ENCODE measurements around the gene ANKRD63. TPM values are rescaled to one million over a fixed set of nuclear protein-coding genes. Genes with fewer than 3 reads are reported as not detected.
A peak's percentile ranks its signal among the peaks of the same experiment; 100 is the strongest.

Gene ANKRD63
- total and polyA plus RNA-seq, 9 of the 15 experiments (the other 6 are each of a cell fraction or from before 2014, with no cell fraction given), result 1.3 to 2.0 (median 1.8) TPM; not detected in 6

- no peak for TF ChIP-seq CBX8 (IDR thresholded peaks at IDR 0.05; ENCODE audit: borderline replicate concordance, extremely low read depth, low read depth, low read length, poor library complexity, severe bottlenecking)
- 0 out of 2 replicates have a peak, but pooled peaks have one; percentile 41 for TF ChIP-seq ZNF12 (CRISPR knock-in tag; IDR thresholded peaks at IDR 0.05)
- TF ChIP-seq, protein P1, sequence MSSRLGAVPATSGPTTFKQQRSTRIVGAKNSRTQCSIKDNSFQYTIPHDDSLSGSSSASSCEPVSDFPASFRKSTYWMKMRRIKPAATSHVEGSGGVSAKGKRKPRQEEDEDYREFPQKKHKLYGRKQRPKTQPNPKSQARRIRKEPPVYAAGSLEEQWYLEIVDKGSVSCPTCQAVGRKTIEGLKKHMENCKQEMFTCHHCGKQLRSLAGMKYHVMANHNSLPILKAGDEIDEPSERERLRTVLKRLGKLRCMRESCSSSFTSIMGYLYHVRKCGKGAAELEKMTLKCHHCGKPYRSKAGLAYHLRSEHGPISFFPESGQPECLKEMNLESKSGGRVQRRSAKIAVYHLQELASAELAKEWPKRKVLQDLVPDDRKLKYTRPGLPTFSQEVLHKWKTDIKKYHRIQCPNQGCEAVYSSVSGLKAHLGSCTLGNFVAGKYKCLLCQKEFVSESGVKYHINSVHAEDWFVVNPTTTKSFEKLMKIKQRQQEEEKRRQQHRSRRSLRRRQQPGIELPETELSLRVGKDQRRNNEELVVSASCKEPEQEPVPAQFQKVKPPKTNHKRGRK (tag; IDR thresholded peaks at IDR 0.05), result no peak
- TF ChIP-seq ZBTB43 (CRISPR knock-in tag; IDR thresholded peaks at IDR 0.05), result peak; percentile 60; the same call in 1 of the 2 replicates
- peak; percentile 72; the same call in 1 of the 2 replicates for TF ChIP-seq ETV5 (CRISPR knock-in tag; IDR thresholded peaks at IDR 0.05; ENCODE audit: low read depth)
- no peak for TF ChIP-seq PRMT5 (CRISPR knock-in tag; IDR thresholded peaks at IDR 0.05)
- 0 out of 2 replicates have a peak, but pooled peaks have one; percentile 34 for TF ChIP-seq MEF2D (tag; conservative IDR thresholded peaks at IDR 0.05; ENCODE audit: low read depth)
- peak; percentile 76; the same call in 1 of the 2 replicates for TF ChIP-seq CBFB (CRISPR knock-in tag; IDR thresholded peaks at IDR 0.05)
- no peak for TF ChIP-seq POLR2H (tag; IDR thresholded peaks at IDR 0.05; ENCODE audit: low read depth)
- TF ChIP-seq ZNF224 (CRISPR knock-in tag; IDR thresholded peaks at IDR 0.05), result no peak
- peak; percentile 92; the same call in 1 of the 2 replicates for TF ChIP-seq STAG1 (CRISPR knock-in tag; IDR thresholded peaks at IDR 0.05; ENCODE audit: borderline replicate concordance)
- no peak for TF ChIP-seq ID3 (CRISPR knock-in tag; IDR thresholded peaks at IDR 0.05)
- no peak for TF ChIP-seq ID3 (tag; IDR thresholded peaks at IDR 0.05)
- TF ChIP-seq, protein P2, sequence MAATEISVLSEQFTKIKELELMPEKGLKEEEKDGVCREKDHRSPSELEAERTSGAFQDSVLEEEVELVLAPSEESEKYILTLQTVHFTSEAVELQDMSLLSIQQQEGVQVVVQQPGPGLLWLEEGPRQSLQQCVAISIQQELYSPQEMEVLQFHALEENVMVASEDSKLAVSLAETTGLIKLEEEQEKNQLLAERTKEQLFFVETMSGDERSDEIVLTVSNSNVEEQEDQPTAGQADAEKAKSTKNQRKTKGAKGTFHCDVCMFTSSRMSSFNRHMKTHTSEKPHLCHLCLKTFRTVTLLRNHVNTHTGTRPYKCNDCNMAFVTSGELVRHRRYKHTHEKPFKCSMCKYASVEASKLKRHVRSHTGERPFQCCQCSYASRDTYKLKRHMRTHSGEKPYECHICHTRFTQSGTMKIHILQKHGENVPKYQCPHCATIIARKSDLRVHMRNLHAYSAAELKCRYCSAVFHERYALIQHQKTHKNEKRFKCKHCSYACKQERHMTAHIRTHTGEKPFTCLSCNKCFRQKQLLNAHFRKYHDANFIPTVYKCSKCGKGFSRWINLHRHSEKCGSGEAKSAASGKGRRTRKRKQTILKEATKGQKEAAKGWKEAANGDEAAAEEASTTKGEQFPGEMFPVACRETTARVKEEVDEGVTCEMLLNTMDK (IDR thresholded peaks at IDR 0.05; ENCODE audit: borderline replicate concordance, insufficient read depth, low read depth, low read length, poor library complexity, severe bottlenecking), result peak; percentile 71
- TF ChIP-seq ZHX1 (conservative IDR thresholded peaks at IDR 0.05; ENCODE audit: low read length), result no peak
- no peak for TF ChIP-seq L3MBTL2 (IDR thresholded peaks at IDR 0.05)
- no peak for TF ChIP-seq CREB1 (IDR thresholded peaks at IDR 0.05)
- 0 out of 2 replicates have a peak, but pooled peaks have one; percentile 33 for TF ChIP-seq CREB1 (CRISPR knock-in tag; IDR thresholded peaks at IDR 0.05)
Measured at GRCh38 chr15:40274350-40275274, 8.3 kb downstream of the ANKRD63 start (continued).

Data from K562 (cell line).